Measurements from ENCODE around the gene TANK.
"Not testable (repeated sequence)": the region's sequence is repeated elsewhere in the genome, so short reads cannot be mapped to it uniquely, and the experiment has no call there.

The TANK gene

GRCh38 chr2:161177969-161178368 lies 17.7 kb downstream of the TANK start:
- peaks cover 58% of the 10 kb centered on the region for H3K36me3 ChIP-seq (ENCODE audit: insufficient read depth, low read length)
- peaks cover 34% of the 10 kb centered on the region for H3K79me2 ChIP-seq (ENCODE audit: insufficient read depth, low read length)
- no peaks in the 10 kb centered on the region for H4K20me1 ChIP-seq (ENCODE audit: insufficient read depth, low read length)
- no peaks in the 10 kb centered on the region for H3K9me3 ChIP-seq (ENCODE audit: insufficient read depth, low read length, severe bottlenecking)
- no peak overlapping the region for H3K27ac ChIP-seq (ENCODE audit: low read length)
- no peaks in the 10 kb centered on the region for H3K4me1 ChIP-seq (ENCODE audit: insufficient read depth, low read length)
- no peak overlapping the region for H3K4me2 ChIP-seq (ENCODE audit: insufficient read depth, low read length)
- H3K4me3 ChIP-seq (ENCODE audit: low read depth in 1 of 2, low read length in 2 of 2), result no peak overlapping the region
- no peak for ATAC-seq (ENCODE audit: insufficient read depth, low read depth)
- TF ChIP-seq CTCF (IDR thresholded peaks at IDR 0.05; ENCODE audit: borderline replicate concordance, extremely low read depth, low read length, poor library complexity, severe bottlenecking) (no peak), EZH2 (IDR thresholded peaks at IDR 0.05; ENCODE audit: borderline replicate concordance, low read depth, low read length, severe bottlenecking) (no peak)
- H3K9ac ChIP-seq (ENCODE audit: low read depth, low read length), result no peak overlapping the region
- no peak overlapping the region for H2AFZ ChIP-seq (ENCODE audit: low read depth, low read length)
- no peaks in the 10 kb centered on the region for H3K27me3 ChIP-seq (ENCODE audit: insufficient read depth, low read length, poor library complexity)
- no peak for DNase-seq

GRCh38 chr2:161178756-161179155 lies 18.5 kb downstream of the TANK start:
- Histone ChIP-seq H3K9ac (ENCODE audit: low read depth, low read length) (no peak overlapping the region), H3K4me3 (ENCODE audit: low read depth in 1 of 2, low read length in 2 of 2) (no peak overlapping the region), H2AFZ (ENCODE audit: low read depth, low read length) (no peak overlapping the region), H3K36me3 (ENCODE audit: insufficient read depth, low read length) (peaks cover 54% of the 10 kb centered on the region), H3K27me3 (ENCODE audit: insufficient read depth, low read length, poor library complexity) (no peaks in the 10 kb centered on the region), H3K9me3 (ENCODE audit: insufficient read depth, low read length, severe bottlenecking) (no peaks in the 10 kb centered on the region), H3K4me2 (ENCODE audit: insufficient read depth, low read length) (no peak overlapping the region), H3K27ac (ENCODE audit: low read length) (no peak overlapping the region), H4K20me1 (ENCODE audit: insufficient read depth, low read length) (no peaks in the 10 kb centered on the region), H3K4me1 (ENCODE audit: insufficient read depth, low read length) (no peaks in the 10 kb centered on the region), H3K79me2 (ENCODE audit: insufficient read depth, low read length) (peaks cover 27% of the 10 kb centered on the region)
- ATAC-seq (ENCODE audit: insufficient read depth, low read depth), result no peak
- DNase-seq, result no peak
- TF ChIP-seq CTCF (IDR thresholded peaks at IDR 0.05; ENCODE audit: borderline replicate concordance, extremely low read depth, low read length, poor library complexity, severe bottlenecking), result no peak
- TF ChIP-seq EZH2 (IDR thresholded peaks at IDR 0.05; ENCODE audit: borderline replicate concordance, low read depth, low read length, severe bottlenecking), result no peak

GRCh38 chr2:161190050-161190449 lies 29.8 kb downstream of the TANK start:
- no peak for ATAC-seq (ENCODE audit: insufficient read depth, low read depth)
- H3K9me3 ChIP-seq (ENCODE audit: insufficient read depth, low read length, severe bottlenecking), result no peaks in the 10 kb centered on the region

GRCh38 chr2:161195602-161196001 lies 35.4 kb downstream of the TANK start:
- H4K20me1 ChIP-seq (ENCODE audit: insufficient read depth, low read length); H3K4me3 ChIP-seq (ENCODE audit: low read depth in 1 of 2, low read length in 2 of 2); H3K27me3 ChIP-seq (ENCODE audit: insufficient read depth, low read length, poor library complexity); DNase-seq; H3K9ac ChIP-seq (ENCODE audit: low read depth, low read length); H3K79me2 ChIP-seq (ENCODE audit: insufficient read depth, low read length); H3K9me3 ChIP-seq (ENCODE audit: insufficient read depth, low read length, severe bottlenecking); H3K4me1 ChIP-seq (ENCODE audit: insufficient read depth, low read length); H3K27ac ChIP-seq (ENCODE audit: low read length); H2AFZ ChIP-seq (ENCODE audit: low read depth, low read length); H3K4me2 ChIP-seq (ENCODE audit: insufficient read depth, low read length); ATAC-seq (ENCODE audit: insufficient read depth, low read depth): not testable (repeated sequence)
- H3K36me3 ChIP-seq (ENCODE audit: insufficient read depth, low read length), result peaks cover 42% of the 10 kb centered on the region

More at GRCh38 chr2:161190050-161190449, 29.8 kb downstream of the TANK start:
- H4K20me1 ChIP-seq (ENCODE audit: insufficient read depth, low read length), result no peaks in the 10 kb centered on the region
- no peak overlapping the region for H3K4me2 ChIP-seq (ENCODE audit: insufficient read depth, low read length)
- no peaks in the 10 kb centered on the region for H3K4me1 ChIP-seq (ENCODE audit: insufficient read depth, low read length)
- H2AFZ ChIP-seq (ENCODE audit: low read depth, low read length), result no peak overlapping the region
- no peaks in the 10 kb centered on the region for H3K27me3 ChIP-seq (ENCODE audit: insufficient read depth, low read length, poor library complexity)
- no peak for DNase-seq
- 0 out of 2 replicates have a peak, but pooled peaks cover 2% of the 10 kb centered on the region for H3K79me2 ChIP-seq (ENCODE audit: insufficient read depth, low read length)
- no peak for TF ChIP-seq CTCF (IDR thresholded peaks at IDR 0.05; ENCODE audit: borderline replicate concordance, extremely low read depth, low read length, poor library complexity, severe bottlenecking)
- no peak for TF ChIP-seq EZH2 (IDR thresholded peaks at IDR 0.05; ENCODE audit: borderline replicate concordance, low read depth, low read length, severe bottlenecking)
- H3K9ac ChIP-seq (ENCODE audit: low read depth, low read length), result no peak overlapping the region
- no peak overlapping the region for H3K27ac ChIP-seq (ENCODE audit: low read length)
- no peak overlapping the region for H3K4me3 ChIP-seq (ENCODE audit: low read depth in 1 of 2, low read length in 2 of 2)
- peaks cover 40% of the 10 kb centered on the region; the same call in 1 of the 2 replicates for H3K36me3 ChIP-seq (ENCODE audit: insufficient read depth, low read length)
